Caki2 (cell line): ENCODE results near the gene SIL1. TPM values are rescaled to one million over a fixed set of nuclear protein-coding genes. Genes with fewer than 3 reads are reported as not detected.
"Not testable (repeated sequence)": the region's sequence is repeated elsewhere in the genome, so short reads cannot be mapped to it uniquely, and the experiment has no call there.

Experiments used
- DNase-seq: peaks from one replicate; pipeline ENCODE4 v3.0.0-alpha.2; 2015; ENCODE audit warnings: low read depth
- in situ Hi-C: cut with HindIII; loops from 2 replicates; pipeline ENCODE4 v1.10.0; 2016; ENCODE audit warnings: low sequenced_read_pairs, low pct_unique_long_range_greater_than_20kb, mixed read lengths
- total RNA-seq: library from RNA; depleted of rRNA; stranded (reverse); fragments of >200 nt; shearing (Covaris generic); gene quantifications from 2 replicates; pipeline ENCODE4 v1.2.3, GENCODE V29; 2014; ENCODE audit warnings: low replicate concordance

The SIL1 gene
- total RNA-seq, 1 experiment from 2014 or later = 57.6 TPM

DNA sequence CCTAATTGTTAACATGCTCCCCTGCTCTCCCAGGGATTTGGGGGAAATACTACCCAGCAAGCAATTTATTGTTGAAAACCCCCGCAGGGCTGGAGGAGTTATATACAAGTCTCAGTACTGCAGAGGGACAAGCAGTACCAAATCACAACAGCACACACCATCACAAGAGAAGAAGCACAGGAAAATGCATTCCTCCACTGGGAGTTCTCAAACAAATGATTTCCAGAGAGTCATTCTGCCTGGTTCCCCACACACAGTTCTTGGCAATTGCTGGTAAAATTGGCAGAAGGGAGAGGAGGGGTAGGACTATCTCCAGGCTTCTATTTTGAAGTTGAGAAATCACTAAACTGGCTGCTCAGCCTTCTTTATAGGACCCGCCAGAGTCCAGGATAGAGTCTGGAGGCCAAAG, 16.8 kb downstream of the SIL1 start:
- no peak for DNase-seq
- in situ Hi-C loops = no loop called here

DNA sequence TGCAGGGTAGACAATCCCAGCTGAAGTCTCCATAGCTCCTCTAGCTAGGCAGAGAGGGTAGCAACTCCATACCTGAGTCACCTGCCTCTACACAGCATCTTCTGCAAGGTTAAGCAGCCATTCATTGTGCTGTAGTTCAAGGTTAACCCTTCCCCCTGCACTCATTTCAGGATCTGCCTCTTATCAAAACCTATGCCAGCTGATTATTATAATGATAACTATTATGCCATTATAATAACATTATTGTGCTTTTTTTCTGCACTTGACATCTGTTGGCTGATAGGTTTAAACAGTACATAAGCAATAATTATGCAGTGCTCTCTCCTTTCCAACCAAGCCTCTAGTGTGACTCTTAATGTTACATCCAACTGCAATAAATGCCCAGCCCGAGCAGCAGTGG, 17.3 kb downstream of the SIL1 start:
- in situ Hi-C loops = no loop called here
- no peak for DNase-seq

DNA sequence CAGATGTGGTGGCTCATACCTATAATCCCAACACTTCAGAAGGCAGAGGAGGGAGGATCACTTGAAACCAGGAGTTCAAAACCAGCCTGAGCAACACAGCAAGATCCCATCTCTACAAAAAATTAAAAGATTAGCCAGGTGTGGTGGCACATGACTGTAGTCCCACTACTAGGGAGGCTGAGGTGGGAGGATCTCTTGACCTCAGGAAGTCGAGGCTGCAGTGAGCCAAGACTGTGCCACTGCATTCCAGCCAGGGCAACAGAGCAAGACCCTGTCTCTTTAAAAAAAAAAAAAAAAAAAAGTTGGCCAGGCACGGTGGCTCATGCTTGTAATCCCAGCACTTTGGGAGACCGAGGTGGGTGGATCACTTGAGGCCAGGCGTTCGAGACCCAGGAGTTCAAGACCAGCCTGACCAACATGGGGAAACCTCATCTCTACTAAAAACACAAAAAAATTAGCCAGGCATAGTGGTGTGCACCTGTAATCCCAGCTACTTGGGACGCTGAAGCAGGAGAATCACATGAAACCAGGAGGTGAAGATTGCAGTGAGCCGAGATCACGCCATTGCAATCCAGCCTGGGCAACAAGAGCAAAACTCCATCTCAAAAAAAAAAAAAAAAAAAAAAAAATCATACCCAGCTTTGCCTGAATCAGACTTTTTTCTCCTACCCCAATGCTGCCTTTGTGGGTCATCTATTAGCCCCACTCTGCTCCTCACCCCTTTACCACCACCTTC, 18.2 kb downstream of the SIL1 start:
- in situ Hi-C loops, DNase-seq: not testable (repeated sequence)

DNA sequence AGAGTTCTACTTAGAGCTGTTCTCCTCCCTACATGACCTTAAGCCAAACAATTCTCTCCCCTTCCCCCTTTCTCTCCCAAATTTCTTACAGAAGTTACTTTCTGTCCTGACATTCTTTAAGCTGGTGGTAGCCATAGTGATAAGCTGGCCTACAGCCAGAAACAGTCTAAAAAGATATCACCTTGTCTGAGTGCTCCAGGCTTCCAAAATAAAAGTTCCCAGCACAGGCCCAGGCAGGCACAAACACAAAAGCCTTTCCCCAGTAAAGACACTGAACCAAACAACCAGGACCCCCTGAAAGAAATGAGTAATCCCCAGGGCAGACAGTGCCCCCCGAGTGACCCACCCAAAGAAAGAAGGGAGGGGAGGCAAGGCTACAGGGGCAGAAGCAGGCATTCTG, 19.2 kb downstream of the SIL1 start:
- peak; percentile 2 for DNase-seq
- in situ Hi-C loops = no loop called here

DNA sequence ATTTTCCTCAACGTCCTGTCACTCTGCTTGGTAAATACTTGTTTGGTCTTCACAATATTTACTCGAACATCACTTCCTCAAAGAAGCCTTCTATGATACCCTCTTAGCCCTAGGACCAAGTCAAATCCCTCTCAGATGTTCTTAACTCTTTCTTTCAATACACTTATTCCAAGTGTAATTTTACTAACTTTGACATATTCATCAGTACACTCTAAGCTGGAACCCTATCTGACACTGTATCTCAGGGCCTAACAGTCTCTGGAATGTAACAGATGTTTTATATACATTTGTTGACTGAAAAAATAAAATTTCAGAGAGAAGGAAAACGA, 19.6 kb downstream of the SIL1 start:
- in situ Hi-C loops = no loop called here

DNA sequence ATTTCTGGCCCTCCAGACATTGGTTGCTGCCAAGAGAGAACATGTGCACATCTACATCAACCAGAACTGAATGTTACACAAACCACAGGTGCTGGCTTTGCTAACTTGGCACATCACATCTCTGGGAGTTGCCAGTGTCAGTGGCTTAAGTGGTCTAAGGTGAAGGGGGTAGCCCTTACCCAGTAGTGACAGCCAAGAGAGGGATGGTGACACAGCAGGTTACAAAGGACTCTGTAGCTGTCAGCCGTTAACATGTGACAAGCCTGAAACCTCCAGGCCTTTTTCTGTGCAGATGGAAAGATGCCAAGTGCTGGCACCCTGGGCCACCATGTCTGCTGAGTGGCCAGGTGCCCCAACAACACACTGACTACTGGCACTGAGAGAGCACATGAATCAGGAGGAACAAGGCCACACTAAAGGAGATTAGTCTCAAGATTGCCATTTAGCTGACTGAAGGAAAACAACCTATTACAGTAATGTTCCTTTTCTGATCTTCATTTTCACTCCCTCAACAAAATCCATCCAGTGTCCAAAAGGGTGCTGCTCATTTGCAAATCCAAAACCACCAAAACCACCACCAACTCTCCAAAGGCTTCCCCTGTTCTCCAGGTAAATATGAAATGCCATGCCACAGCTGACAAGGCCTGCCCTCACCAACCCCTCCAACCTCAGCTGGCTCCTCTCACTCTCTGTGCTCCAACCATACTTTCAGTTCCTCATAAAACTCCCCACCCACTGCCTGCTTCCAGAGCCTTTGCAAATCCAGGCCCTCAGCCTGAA, 20.2 kb downstream of the SIL1 start:
- no peak for DNase-seq
- in situ Hi-C loops = no loop called here

More for the DNA sequence above, 19.6 kb downstream of the SIL1 start:
- DNase-seq = no peak

DNA sequence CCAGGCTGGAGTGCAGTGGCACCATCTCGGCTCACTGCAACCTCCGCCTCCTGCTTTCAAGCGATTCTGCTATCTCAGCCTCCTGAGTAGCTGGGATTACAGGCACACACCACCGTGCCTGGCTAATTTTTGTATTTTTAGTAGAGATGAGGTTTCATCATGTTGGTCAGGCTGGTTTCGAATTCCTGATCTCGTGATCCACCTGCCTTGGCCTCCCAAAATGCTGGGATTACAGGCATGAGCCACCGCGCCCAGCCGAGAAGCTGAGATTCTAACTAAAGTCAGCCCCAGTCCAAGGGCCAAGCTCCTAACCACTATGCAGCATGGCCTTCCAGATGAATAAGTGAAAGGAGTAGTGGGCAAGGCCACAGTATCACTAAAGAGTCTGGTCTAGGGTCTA, 20.9 kb downstream of the SIL1 start:
- DNase-seq, in situ Hi-C loops: not testable (repeated sequence)

DNA sequence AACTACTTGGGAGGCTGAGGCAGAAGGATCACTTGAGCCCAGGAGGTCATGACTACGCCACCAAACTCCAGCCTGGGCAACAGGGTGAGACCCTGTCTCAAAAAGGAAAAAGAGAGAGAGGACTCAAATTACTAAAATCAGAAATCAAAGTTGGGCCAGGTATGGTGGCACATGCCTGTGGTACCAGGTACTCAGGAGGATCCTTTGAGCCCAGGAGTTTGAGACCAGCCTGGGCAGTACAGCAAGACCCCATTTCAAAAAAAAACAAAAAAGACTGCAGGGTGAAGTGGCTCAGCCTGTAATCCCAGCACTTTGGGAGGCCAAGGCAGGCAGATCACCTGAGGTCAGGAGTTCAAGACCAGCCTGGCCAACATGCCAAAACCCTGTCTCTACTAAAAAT, 23.8 kb downstream of the SIL1 start:
- in situ Hi-C loops, DNase-seq: not testable (repeated sequence)

DNA sequence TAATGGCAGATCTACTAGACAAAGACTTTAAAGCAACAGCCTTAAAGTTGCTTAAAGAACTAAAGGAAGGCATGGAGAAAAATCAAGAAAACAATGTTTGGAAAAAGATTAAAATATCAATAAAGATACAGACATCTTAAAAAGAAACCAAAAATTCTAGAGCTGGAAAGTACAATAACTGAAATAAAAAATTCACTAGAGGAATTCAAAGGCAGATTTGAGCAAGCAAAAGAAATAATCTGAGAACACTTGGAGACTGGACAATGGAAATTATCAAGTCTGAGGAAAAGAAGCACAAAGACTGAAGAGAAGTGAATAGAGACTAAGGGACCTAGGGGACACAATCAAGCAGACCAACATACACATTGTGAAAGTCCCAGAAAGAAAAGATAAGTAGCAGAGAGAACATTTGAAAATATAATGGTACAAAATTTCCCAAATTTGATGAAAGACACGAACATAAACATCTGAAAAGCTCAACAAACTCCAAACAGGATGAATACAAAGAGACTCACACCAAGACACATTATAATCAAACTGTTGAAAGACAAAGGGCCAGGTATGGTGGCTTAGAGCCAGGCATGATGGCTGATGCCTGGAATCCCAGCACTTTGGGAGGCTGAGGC, 26.3 kb downstream of the SIL1 start:
- DNase-seq = no peak
- in situ Hi-C loops = no loop called here

DNA sequence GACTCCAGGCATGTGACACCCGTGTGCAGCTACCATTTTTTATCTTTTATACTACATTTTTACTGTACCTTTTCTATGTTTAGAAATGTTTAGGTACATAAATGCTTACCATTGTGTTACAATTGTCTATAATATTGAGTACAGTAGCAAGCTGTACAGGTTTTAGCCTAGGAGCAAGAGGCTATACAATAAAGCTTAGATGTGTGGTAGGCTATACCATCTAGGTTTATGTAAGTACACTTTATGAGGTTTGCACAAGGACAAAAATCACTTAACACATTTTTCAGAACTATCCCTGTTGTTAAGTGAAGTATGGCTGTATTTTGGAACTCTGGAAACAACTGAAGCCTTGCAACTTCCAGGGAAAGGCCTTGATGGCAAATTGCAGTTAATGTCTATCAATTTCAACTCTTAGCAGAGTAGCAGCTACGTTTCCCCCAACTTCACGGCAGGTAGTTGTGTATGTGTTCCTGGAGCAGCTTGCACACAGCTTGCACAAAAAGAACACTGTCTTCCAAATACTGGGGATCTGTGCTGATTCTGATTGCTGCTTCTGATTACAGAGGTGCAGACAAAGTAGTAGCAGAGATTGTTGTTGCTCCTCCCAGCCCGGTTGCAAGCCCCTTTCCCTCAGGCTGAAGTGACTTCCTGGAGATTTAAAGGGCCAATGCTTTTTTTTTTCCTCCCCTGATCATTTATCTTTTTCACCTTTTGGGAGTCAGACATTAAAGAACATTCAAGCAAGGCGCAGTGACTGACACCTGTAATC, 30.0 kb downstream of the SIL1 start:
- DNase-seq = no peak
- in situ Hi-C loops = no loop called here

DNA sequence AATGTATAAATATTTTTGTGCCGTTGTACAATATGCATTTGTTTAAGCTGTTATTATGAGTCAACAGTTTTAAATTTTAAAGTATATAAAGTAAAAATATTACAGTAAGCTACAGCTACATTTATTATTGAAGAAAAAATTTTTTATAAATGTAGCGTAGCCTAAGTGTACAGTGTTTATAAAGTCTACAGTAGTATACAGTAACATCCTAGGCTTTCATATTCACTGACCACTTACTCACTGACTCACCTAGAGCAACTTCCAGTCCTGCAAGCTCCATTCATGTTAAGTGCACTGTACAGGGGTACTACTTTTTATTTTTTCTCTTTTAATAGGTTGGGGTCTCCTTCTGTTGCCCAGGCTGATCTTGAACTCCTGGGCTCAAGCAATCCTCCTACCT, 30.6 kb downstream of the SIL1 start:
- DNase-seq = no peak
- in situ Hi-C loops = no loop called here

DNA sequence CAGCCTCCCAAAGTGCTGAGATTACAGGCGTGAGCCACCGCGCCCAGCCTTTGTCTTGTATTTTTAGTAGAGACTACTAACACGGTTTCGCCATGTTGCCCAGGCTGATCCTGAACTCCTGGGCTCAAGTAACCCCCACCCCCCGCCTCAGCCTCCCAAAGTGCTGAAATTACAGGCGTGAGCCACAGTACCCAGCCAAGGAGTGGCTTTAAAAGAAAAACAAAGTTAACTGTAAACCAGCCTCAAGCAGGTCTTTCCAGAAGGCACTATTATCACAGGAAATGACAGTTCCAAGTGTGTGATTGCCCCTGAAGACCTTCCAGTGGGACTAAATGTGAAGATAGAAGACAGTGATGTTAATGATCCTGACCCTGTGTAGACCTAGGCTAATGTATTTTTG, 31.1 kb downstream of the SIL1 start:
- in situ Hi-C loops = no loop called here
- DNase-seq = no peak

DNA sequence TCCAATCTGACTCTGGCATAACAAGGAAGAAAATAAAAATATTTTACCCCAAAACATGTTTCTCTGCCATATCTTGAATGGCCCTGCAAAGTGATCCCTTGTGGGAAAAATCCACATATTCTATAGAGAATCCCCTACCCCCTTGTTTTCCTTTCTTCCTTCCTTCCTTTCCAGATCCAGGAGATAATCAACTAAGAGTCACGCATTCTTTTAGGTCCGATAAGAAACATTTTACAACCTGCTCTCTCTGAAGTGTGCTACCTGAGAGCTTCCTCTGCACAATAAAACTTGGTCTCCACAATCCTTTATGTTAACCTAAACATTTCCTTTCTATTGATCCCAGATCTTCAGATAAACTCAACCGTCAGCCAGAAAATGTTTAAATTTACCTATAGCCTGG, 33.3 kb downstream of the SIL1 start:
- DNase-seq, in situ Hi-C loops: not testable (repeated sequence)

DNA sequence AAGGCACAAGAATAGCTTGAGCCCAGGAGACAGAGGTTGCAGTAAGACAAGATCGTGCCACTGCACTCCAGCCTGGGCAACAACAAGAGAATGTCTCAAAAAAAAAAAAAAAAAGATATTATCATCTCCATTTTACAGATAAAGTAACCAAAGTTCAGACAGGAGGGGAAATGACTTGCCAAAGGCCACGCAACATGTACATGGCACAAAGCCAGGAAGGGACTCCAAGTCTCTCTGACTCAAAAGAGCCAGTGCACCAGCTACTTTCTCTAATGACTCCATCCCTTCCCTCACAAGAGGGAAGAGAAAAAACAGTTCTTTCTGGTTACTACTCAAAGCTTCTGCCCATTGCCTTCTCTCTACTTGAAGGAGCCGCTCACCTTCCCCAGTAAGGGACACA, 34.1 kb downstream of the SIL1 start:
- in situ Hi-C loops = no loop called here
- no peak for DNase-seq

DNA sequence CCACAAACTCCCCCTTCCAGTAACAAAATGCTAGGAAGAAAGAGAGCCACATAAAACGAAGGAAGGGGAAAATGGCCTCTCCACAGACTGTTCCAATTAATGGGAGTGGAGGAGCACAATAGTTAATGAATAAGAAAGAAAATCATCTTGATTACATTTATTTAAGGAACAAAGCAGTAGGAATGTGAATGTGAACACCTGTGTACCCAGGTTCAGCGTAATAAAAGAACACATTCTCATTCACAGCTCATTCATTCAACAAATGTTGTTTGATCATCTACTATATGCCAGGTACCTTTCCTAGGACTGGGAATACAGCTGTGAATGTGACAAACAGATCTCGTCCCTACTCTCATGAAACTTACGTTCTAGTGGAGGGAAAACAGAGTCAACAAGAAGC, 35.7 kb downstream of the SIL1 start:
- no peak for DNase-seq
- in situ Hi-C loops = no loop called here

DNA sequence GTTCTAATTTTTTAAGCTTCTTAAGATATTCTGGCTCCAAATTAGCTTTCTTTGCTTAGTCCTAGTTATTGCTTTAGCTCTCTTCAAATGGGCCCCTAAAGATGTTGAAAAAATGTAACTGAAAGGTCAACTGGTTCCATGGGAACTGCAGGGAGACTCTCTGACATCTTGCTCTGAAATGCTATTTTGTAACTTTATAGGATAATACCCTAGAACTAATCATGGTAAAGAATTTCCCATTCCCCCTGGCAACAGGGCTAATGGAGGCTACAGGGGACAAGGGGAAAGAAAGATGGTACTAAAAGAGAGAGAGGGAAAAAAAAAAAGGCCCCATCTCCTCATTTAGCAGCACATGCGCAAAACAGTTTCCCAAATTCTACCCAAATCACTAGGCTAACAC, 39.4 kb downstream of the SIL1 start:
- in situ Hi-C loops = no loop called here
- DNase-seq = no peak

DNA sequence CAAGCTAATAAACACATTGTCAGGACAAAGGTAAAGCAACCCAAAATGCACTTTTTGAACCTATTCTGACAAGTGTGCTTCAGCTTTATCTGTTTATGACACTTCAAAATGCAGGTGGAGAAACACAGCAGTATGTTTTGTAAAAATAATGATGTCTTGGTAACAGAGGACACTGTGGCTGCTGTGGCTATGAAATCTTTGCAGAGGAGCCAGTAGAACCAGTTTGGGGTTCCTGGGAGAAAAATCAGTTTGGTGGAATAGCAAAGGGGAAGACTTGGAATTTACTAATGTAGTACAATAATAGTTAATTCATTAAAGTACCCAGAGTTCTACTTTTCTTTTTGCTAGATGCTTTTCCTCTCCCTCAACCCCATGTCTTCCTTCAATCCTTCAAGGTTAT, 40.6 kb downstream of the SIL1 start:
- in situ Hi-C loops = no loop called here
- DNase-seq = no peak

DNA sequence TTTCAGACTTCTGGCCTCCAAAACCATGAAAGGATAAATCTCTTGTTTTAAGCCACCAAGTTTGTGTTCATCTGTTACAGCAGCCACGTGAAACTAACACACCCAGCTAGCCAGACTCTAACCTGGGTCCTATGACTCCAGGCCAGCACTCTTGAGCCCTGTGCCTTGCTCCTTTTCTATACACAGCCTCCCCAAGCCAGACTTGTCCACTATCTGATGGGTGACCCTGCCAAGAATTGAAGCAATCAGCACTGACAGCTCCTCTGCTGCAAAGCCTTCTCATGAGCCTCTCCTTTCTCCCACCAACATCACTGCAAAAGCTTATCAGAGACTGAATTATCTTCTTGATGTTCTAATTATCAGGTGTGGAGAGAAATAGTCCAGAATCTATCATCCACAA, 41.4 kb downstream of the SIL1 start:
- no peak for DNase-seq
- in situ Hi-C loops = no loop called here

DNA sequence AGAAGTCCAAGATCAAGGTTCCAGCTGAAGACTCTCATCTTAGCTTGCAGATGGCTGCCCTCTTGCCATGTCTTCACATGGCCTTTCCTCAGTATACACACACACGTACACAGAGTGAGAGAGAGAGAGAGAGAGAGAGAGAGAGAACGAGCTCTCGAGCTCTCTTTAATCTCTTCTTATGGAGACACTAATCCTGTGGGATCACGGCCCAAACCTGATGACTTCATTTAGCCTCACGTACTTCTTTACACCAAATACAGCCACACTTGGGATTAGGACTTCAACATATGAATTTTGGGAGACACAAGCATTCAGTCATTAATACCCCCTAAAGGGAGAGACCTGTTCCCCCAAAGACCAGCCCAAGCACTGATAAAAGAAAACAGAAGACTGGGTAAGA, 42.8 kb downstream of the SIL1 start:
- in situ Hi-C loops = no loop called here
- DNase-seq = no peak
